Esophagus muscularis mucosa (tissue), 4 donors: ENCODE measurements around the gene TWF2. TPM values are rescaled to one million over a fixed set of nuclear protein-coding genes. Genes with fewer than 3 reads are reported as not detected.

Experiments used
- DNase-seq: peaks from one replicate; pipeline ENCODE4 v3.0.0-alpha.2; 2017; ENCODE audit errors: extremely low spot score
- H3K27ac ChIP-seq, 4 donors: fragments of 200-600 bp; sonication (generic); replicated peaks in 1 of 4; 1 replicate in 3 of 4; 2 replicates in 1 of 4; pipeline ENCODE4 v1.5.1; 2016 to 2019; ENCODE audit warnings: mild to moderate bottlenecking in 1 of 4
- H3K27me3 ChIP-seq, 4 donors: fragments of 200-600 bp; sonication (generic); one replicate each; pipeline versions ENCODE4 v1.5.1 to v1.6.0; 2016 to 2019
- H3K36me3 ChIP-seq, 4 donors: fragments of 200-600 bp; sonication (generic); one replicate each; pipeline ENCODE4 v1.5.1; 2016 to 2019
- H3K4me1 ChIP-seq, 4 donors: fragments of 200-600 bp; sonication (generic); one replicate each; pipeline ENCODE4 v1.5.1; 2016 to 2019
- H3K4me3 ChIP-seq, 4 donors: fragments of 200-600 bp; sonication (generic); 1 replicate in 2 of 4; 2 replicates in 2 of 4; pipeline ENCODE4 v1.5.1; 2016 to 2019; ENCODE audit warnings: mild to moderate bottlenecking in 4 of 4, moderate library complexity in 1 of 4
- H3K9me3 ChIP-seq, 4 donors: fragments of 200-600 bp; sonication (generic); 1 replicate in 3 of 4; 2 replicates in 1 of 4; pipeline ENCODE4 v1.5.1; 2016 to 2019
- CTCF ChIP-seq, 3 experiments: fragments of 200-600 bp in 2 of 3; fragments of 450-650 bp in 1 of 3; sonication (generic) in 2 of 3; IDR thresholded peaks; one replicate each; pipeline ENCODE4 v1.5.1; 2017 to 2019; ENCODE audit warnings: antibody characterized with exemption in 3 of 3, mild to moderate bottlenecking in 2 of 3, moderate library complexity in 1 of 3
- EP300 ChIP-seq: sonication (generic); formaldehyde crosslinking; IDR thresholded peaks from one replicate; pipeline ENCODE4 v1.6.1; 2017; ENCODE audit warnings: antibody characterized with exemption
- POLR2A ChIP-seq: fragments of 450-650 bp; IDR thresholded peaks from one replicate; pipeline ENCODE4 v1.6.1; 2017; ENCODE audit warnings: antibody characterized with exemption, moderate library complexity, mild to moderate bottlenecking, low read depth
- POLR2AphosphoS5 ChIP-seq, 2 donors: sonication (generic); formaldehyde crosslinking; IDR thresholded peaks; one replicate each; pipeline ENCODE4 v1.6.1; 2017; ENCODE audit warnings: antibody characterized with exemption in 2 of 2
- WGBS: methylation state at CpG from one replicate; pipeline ENCODE4 v1.1.5; 2018; 5-methylcytosine and 5-hydroxymethylcytosine counted together
- intact Hi-C: fragments of 100-400 bp; cut with DNase I; formaldehyde crosslinking; loops from one replicate; pipeline ENCODE4 v1.15.1; 2023
- total RNA-seq, 4 donors: library from RNA; depleted of rRNA; stranded (reverse); fragments of >200 nt; gene quantifications; one replicate each; pipeline versions ENCODE4 v1.1.0 to v1.2.1, GENCODE V29; 2016

Gene TWF2
- total RNA-seq, 4 donors from 2014 or later, result 66.4 to 89.5 (median 79.9) TPM

- intact Hi-C loops, result no loop called here
- WGBS, result 100% methylated on average over 5 of the region's 5 CpGs
- peaks cover 28 to 44% (median 39%) of the 10 kb centered on the region in 4 donors for H3K36me3 ChIP-seq
- no peak for TF ChIP-seq POLR2A
- TF ChIP-seq POLR2AphosphoS5 (IDR thresholded peaks at IDR 0.05), result no peak
- TF ChIP-seq EP300, result no peak
- no peak for TF ChIP-seq CTCF (IDR thresholded peaks at IDR 0.05)
- DNase-seq, result no peak
- H3K27me3 ChIP-seq, result no peaks in the 10 kb centered on the region
- peaks cover 4 to 14% (median 11%) of the 10 kb centered on the region in 4 donors for H3K4me1 ChIP-seq
- no peak overlapping the region for H3K4me3 ChIP-seq
- H3K27ac ChIP-seq, result no peak overlapping the region
- no peaks in the 10 kb centered on the region for H3K9me3 ChIP-seq
These were observed 12.6 kb downstream of the TWF2 start for GRCh38 chr3:52226229-52226817.

DNA sequence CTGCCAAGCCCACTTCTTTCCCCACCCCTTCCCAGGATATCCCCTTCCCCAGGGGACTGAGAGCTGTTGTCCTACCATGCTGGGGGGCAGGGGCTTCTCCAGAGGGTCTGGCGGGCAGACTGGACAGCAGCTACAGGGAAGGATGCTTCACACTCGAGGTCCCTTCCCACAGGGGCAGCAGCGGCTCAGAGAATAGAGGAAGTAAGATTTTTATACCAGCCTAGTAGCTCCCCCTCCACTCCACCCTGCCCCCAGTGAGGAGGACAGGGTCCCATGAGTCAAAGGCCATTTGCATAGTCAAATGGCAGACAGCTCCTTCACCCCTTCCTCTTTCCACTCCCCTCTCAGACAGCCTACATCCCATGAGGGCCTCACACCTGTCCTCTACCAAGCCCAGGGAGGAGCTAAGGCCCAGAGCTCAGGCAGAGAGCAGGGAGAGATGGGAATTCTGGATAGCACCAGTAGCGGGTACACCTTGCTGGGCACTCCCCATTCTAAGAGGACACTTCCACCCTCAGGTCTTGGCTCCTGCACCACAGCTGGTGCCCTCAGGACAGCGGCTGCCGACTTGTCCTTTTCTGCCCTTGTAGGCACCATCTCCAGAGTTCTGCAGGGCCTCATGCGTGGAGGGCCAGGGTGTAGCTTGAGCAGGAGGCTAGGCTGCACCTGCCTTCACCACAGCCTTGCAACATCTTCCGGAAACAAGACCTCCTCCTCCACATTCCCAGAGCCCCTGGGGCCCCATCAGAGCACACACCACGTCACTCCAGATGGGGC, 13.3 kb downstream of the TWF2 start, which contains the start of gene TLR9:
Gene TLR9 (minus strand): TSS at position 194 of the 777 bp plus-strand sequence. CDS start 116 bp downstream, at position 78.
- Histone ChIP-seq H3K27ac (no peak within 1 kb of the TSS), H3K9me3 (no peaks in the 10 kb centered on the region), H3K36me3 (peaks cover 21 to 37% (median 32%) of the 10 kb centered on the region in 4 donors), H3K27me3 (no peaks in the 10 kb centered on the region), H3K4me1 (peaks cover 7 to 19% (median 17%) of the 10 kb centered on the region in 4 donors), H3K4me3 (no peak within 1 kb of the TSS)
- intact Hi-C loops, result no loop called here
- TF ChIP-seq POLR2A (no peak), EP300 (no peak), CTCF (IDR thresholded peaks at IDR 0.05) (no peak), POLR2AphosphoS5 (IDR thresholded peaks at IDR 0.05) (no peak)
- WGBS, result 77% methylated on average over 6 of the region's 9 CpGs
- DNase-seq, result no peak

- WGBS, result 96% methylated on average over 26 of the region's 32 CpGs
- Histone ChIP-seq H3K27ac (no peak overlapping the region), H3K9me3 (no peaks in the 10 kb centered on the region), H3K36me3 (peaks cover 2 to 18% (median 13%) of the 10 kb centered on the region in 4 donors), H3K4me1 (peaks cover 20 to 38% (median 34%) of the 10 kb centered on the region in 4 donors), H3K4me3 (no peak overlapping the region), H3K27me3 (no peaks in the 10 kb centered on the region)
- no peak for TF ChIP-seq POLR2AphosphoS5 (IDR thresholded peaks at IDR 0.05)
- no peak for TF ChIP-seq CTCF (IDR thresholded peaks at IDR 0.05)
- TF ChIP-seq POLR2A, result no peak
- no peak for TF ChIP-seq EP300
- DNase-seq, result no peak
- intact Hi-C loops, result no loop called here
These were observed 15.2 kb downstream of the TWF2 start for GRCh38 chr3:52223449-52224408.

DNA sequence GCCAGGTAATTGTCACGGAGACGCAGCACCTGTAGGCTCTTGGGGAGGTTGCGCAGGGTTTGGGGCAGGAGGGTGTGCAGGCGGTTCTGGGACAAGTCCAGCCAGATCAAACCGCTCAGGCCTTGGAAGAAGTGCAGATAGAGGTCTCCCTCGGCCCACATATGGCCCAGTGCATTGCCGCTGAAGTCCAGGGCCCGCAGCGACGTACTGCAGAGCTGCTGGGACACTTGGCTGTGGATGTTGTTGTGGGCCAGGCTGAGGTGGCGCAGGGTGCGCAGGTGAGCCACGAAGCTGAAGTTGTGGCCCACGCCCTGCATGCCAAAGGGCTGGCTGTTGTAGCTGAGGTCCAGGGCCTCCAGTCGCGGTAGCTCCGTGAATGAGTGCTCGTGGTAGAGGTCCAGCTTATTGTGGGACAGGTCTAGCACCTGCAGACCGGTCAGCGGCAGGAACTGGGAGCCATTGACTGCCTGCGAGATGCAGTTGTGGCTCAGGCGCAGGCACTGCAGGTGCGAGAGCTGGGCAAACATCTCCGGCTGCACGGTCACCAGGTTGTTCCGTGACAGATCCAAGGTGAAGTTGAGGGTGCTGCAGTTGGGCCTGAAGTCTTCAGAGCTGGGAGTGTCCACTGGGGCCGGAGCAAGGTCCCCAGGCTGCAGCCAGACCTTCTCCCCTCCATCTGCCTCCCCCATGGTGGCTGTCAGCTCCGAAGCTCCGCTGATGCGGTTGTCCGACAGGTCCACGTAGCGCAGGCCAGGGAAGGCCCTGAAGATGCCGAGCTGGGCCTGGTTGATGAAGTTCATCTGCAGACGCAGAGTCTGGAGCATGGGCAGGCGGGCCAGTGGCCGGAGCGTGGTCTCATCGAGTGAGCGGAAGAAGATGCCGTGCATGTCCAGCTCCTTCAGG, 16.4 kb downstream of the TWF2 start:
- Histone ChIP-seq H3K27me3 (no peaks in the 10 kb centered on the region), H3K4me3 (no peak overlapping the region), H3K27ac (no peak overlapping the region), H3K36me3 (peaks cover 0 to 7% (median 2%) of the 10 kb centered on the region in 4 donors), H3K4me1 (peaks cover 20 to 49% (median 46%) of the 10 kb centered on the region in 4 donors), H3K9me3 (no peaks in the 10 kb centered on the region)
- DNase-seq, result no peak
- TF ChIP-seq CTCF (IDR thresholded peaks at IDR 0.05), result no peak
- TF ChIP-seq POLR2A, result no peak
- TF ChIP-seq POLR2AphosphoS5 (IDR thresholded peaks at IDR 0.05), result no peak
- no peak for TF ChIP-seq EP300
- intact Hi-C loops, result no loop called here
- 95% methylated on average over 24 of the region's 41 CpGs for WGBS
